Spleen (tissue), 11 donors: ENCODE data around the gene EXOC4. TPM values are rescaled to one million over a fixed set of nuclear protein-coding genes. Genes with fewer than 3 reads are reported as not detected.

Source experiments
- DNase-seq: peaks from one replicate; pipeline ENCODE4 v3.0.0-alpha.2; 2020
- H3K27ac ChIP-seq, 8 donors: fragments of 200-600 bp; sonication (generic) in 7 of 8; 1 replicate in 4 of 8; 2 replicates in 4 of 8; pipeline versions ENCODE4 v1.5.0 to v1.8.0; 2016 to 2021; ENCODE audit warnings: inconsistent platforms in 4 of 8, mild to moderate bottlenecking in 4 of 8, moderate library complexity in 1 of 8
- H3K27me3 ChIP-seq, 7 donors: fragments of 200-600 bp; sonication (generic) in 6 of 7; replicated peaks in 1 of 7; 1 replicate in 4 of 7; 2 replicates in 3 of 7; pipeline versions ENCODE4 v1.5.0 to v1.8.0; 2016 to 2021; ENCODE audit warnings: inconsistent platforms in 3 of 7, mild to moderate bottlenecking in 1 of 7
- H3K36me3 ChIP-seq, 6 donors: fragments of 200-600 bp; sonication (generic) in 5 of 6; 1 replicate in 4 of 6; 2 replicates in 2 of 6; pipeline versions ENCODE4 v1.5.0 to v1.8.0; 2016 to 2021; ENCODE audit warnings: inconsistent platforms in 2 of 6
- H3K4me1 ChIP-seq, 6 donors: fragments of 200-600 bp; sonication (generic) in 5 of 6; 1 replicate in 3 of 6; 2 replicates in 3 of 6; pipeline versions ENCODE4 v1.5.0 to v1.8.0; 2016 to 2021; ENCODE audit warnings: inconsistent platforms in 3 of 6
- H3K4me3 ChIP-seq, 8 donors: fragments of 200-600 bp; sonication (generic) in 7 of 8; 1 replicate in 4 of 8; 2 replicates in 4 of 8; pipeline versions ENCODE4 v1.5.0 to v1.8.0; 2016 to 2021; ENCODE audit warnings: inconsistent platforms in 4 of 8, mild to moderate bottlenecking in 4 of 8, moderate library complexity in 2 of 8
- H3K9me3 ChIP-seq, 8 donors: fragments of 200-600 bp; sonication (generic) in 7 of 8; 1 replicate in 4 of 8; 2 replicates in 4 of 8; pipeline versions ENCODE4 v1.5.0 to v1.8.0; 2016 to 2021; ENCODE audit warnings: inconsistent platforms in 4 of 8
- POLR2A ChIP-seq, 3 donors: fragments of 450-650 bp; IDR thresholded peaks; one replicate each; pipeline ENCODE4 v1.5.1; 2017; ENCODE audit warnings: antibody characterized with exemption in 3 of 3, mild to moderate bottlenecking in 1 of 3
- POLR2AphosphoS5 ChIP-seq, 3 donors: sonication (generic); formaldehyde crosslinking; IDR thresholded peaks; one replicate each; pipeline ENCODE4 v1.5.1; 2017; ENCODE audit warnings: antibody characterized with exemption in 3 of 3
- WGBS, 5 donors: extraction: QIAGEN DNeasy Blood & Tissue Kit in 3 of 5; methylation state at CpG; one replicate each; pipeline versions ENCODE4 v1.1.5 to v1.1.7; 2013 to 2018; 5-methylcytosine and 5-hydroxymethylcytosine counted together
- intact Hi-C: fragments of 100-400 bp; cut with DNase I; formaldehyde crosslinking; loops from one replicate; pipeline ENCODE4 v1.15.0; 2023; ENCODE audit warnings: low total_unique reads
- polyA plus RNA-seq, 3 donors: library from polyadenylated mRNA; stranded (reverse); fragments of 200-250 nt; gene quantifications; one replicate each; pipeline ENCODE4 v1.2.1, GENCODE V29; 2013
- total RNA-seq, 7 donors: library from RNA; depleted of rRNA in 3 of 7; stranded (reverse); fragments of >200 nt in 3 of 7; fragmentation: NEBNext Ultra II Directional in 4 of 7; extraction: Animal tissue kit (Norgen Biotek cat#: 25700) in 4 of 7; gene quantifications; one replicate each; pipeline versions ENCODE4 v1.1.0 to v1.2.1, GENCODE V29; 2016 to 2021
- TF ChIP-seq, protein P1 (sequence below), 11 experiments: fragments of 200-600 bp in 7 of 11; fragments of 450-650 bp in 4 of 11; sonication (generic) in 4 of 11; IDR thresholded peaks in 8 of 11; conservative IDR thresholded peaks in 3 of 11; 1 replicate in 7 of 11; 2 replicates in 4 of 11; pipeline versions ENCODE4 v1.4.0 to v1.8.0; 2016 to 2021; ENCODE audit warnings: antibody characterized with exemption in 11 of 11, inconsistent platforms in 4 of 11, mild to moderate bottlenecking in 1 of 11
- donor health status: healthy with polysubstance abuse.
- donor health status: DM: no; HTN: no; CAD: no; lungs with moderate emphysema.
- donor health status: DM: no; HTN: no; CAD: no.
- donor health status: Bipolar disorder and iron deficiency.
- donor health status: healthy.
- donor health status: DM: no; HTN: no; CAD: no.
- donor health status: DM: yes; HTN: yes; CAD: no.

The EXOC4 gene
- total and polyA plus RNA-seq, 10 donors: 14.1 to 138 (median 102) TPM

DNA sequence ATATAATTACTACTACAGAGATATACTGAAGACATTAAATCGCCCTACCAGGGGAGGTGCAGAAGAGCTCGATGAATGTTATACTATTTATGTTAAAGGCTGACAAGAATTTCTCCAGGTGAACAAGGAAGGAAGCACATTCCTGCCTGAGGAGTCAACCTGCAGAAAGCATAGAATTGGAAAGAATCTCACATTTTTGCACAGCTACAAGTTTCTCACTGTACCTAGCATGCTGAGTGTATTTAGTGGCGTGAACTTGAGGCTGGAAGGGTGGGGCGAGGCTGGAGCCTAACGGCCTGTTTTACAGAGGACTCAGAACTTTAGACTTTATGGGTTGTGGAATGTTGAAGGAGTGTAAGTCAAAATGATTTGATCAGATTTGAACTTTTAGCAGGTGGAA is 500.6 kb downstream of the EXOC4 start:
- intact Hi-C loops: no loop called here
- no peaks in the 10 kb centered on the region for H3K4me1 ChIP-seq
- WGBS, 5 donors: 95 to 98% (median 97%) methylated on average over 5 of the region's 5 CpGs
- no peaks in the 10 kb centered on the region for H3K36me3 ChIP-seq
- no peak for TF ChIP-seq POLR2AphosphoS5 (IDR thresholded peaks at IDR 0.05)
- TF ChIP-seq POLR2A (IDR thresholded peaks at IDR 0.05): no peak
- TF ChIP-seq, protein P1, sequence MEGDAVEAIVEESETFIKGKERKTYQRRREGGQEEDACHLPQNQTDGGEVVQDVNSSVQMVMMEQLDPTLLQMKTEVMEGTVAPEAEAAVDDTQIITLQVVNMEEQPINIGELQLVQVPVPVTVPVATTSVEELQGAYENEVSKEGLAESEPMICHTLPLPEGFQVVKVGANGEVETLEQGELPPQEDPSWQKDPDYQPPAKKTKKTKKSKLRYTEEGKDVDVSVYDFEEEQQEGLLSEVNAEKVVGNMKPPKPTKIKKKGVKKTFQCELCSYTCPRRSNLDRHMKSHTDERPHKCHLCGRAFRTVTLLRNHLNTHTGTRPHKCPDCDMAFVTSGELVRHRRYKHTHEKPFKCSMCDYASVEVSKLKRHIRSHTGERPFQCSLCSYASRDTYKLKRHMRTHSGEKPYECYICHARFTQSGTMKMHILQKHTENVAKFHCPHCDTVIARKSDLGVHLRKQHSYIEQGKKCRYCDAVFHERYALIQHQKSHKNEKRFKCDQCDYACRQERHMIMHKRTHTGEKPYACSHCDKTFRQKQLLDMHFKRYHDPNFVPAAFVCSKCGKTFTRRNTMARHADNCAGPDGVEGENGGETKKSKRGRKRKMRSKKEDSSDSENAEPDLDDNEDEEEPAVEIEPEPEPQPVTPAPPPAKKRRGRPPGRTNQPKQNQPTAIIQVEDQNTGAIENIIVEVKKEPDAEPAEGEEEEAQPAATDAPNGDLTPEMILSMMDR (IDR thresholded peaks at IDR 0.05 in 8 of 11, conservative IDR thresholded peaks at IDR 0.05 in 3 of 11): no peak
- H3K27me3 ChIP-seq: no peaks in the 10 kb centered on the region
- DNase-seq: no peak
- no peak overlapping the region for H3K4me3 ChIP-seq
- no peaks in the 10 kb centered on the region for H3K9me3 ChIP-seq
- H3K27ac ChIP-seq: no peak overlapping the region

DNA sequence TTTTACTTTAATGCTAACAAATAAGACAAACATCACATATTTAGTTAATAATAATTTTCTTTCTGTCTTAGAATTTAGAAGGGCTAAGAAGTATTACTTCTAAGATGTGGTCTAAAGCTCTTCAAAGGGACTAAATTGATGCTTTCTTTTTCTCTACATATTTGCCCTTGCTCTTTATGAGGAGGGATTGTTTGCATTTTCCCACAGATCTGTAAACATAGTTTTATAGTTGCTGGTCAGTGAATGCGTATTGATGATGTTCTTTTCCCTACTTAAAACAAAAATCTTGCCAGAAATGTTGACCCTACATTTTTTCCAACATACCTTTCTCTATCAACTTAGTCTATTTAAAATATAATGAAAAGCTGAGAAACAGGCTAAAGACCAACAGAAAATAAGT is 501.8 kb downstream of the EXOC4 start:
- intact Hi-C loops: no loop called here
- WGBS, 5 donors: 92 to 98% (median 98%) methylated on average over 1 of the region's 1 CpG

DNA sequence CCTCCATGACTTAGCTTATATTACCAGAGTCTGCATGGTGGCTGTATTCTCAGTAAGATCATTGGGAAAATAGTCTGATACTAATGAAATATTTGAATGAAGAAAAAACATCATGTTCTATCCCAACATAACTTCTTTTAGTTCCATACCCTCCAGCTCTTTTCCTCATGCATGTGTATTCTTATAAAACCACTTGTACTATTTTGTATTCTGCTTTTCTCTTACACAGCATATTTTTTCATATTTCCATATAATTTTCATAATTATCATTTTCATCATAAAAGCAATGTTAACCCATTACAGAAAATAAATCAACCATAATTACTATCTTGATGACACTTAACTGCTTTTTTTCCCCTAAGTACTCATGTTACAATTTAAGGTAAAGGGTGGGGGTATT is 503.0 kb downstream of the EXOC4 start:
- Histone ChIP-seq H3K4me1 (no peaks in the 10 kb centered on the region), H3K27me3 (no peaks in the 10 kb centered on the region), H3K27ac (no peak overlapping the region), H3K9me3 (no peaks in the 10 kb centered on the region), H3K4me3 (no peak overlapping the region), H3K36me3 (no peaks in the 10 kb centered on the region)
- TF ChIP-seq POLR2AphosphoS5 (IDR thresholded peaks at IDR 0.05) (no peak), POLR2A (IDR thresholded peaks at IDR 0.05) (no peak)
- TF ChIP-seq, protein P1 (IDR thresholded peaks at IDR 0.05 in 8 of 11, conservative IDR thresholded peaks at IDR 0.05 in 3 of 11): no peak
- intact Hi-C loops: no loop called here
- DNase-seq: no peak

More for the DNA sequence above, 501.8 kb downstream of the EXOC4 start:
- no peaks in the 10 kb centered on the region for H3K27me3 ChIP-seq
- no peaks in the 10 kb centered on the region for H3K36me3 ChIP-seq
- DNase-seq: no peak
- H3K4me1 ChIP-seq: no peaks in the 10 kb centered on the region
- TF ChIP-seq, protein P1 (IDR thresholded peaks at IDR 0.05 in 8 of 11, conservative IDR thresholded peaks at IDR 0.05 in 3 of 11): no peak
- TF ChIP-seq POLR2A (IDR thresholded peaks at IDR 0.05) (no peak), POLR2AphosphoS5 (IDR thresholded peaks at IDR 0.05) (no peak)
- no peak overlapping the region for H3K4me3 ChIP-seq
- no peak overlapping the region for H3K27ac ChIP-seq
- no peaks in the 10 kb centered on the region for H3K9me3 ChIP-seq

DNA sequence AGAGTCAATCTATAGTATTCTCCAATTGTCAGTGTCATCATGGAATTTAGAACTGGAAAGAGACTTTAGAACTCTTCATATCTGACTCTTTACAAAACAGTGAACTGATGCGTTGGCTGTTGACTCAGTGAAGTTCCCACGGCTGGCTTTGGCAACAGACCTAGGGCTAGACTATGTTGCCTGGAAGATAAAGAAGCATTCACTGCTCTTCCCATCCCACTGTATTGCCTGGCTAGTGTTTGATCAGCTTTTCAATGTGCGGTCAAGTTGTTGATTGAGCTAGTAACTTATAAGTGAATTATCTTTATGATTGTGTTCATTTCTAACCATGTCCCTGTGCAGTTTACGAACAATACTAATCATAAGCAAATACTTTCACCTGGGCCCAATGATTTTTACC is 508.6 kb downstream of the EXOC4 start:
- intact Hi-C loops: no loop called here
- Histone ChIP-seq H3K4me3 (no peak overlapping the region), H3K27ac (no peak overlapping the region), H3K9me3 (no peaks in the 10 kb centered on the region), H3K4me1 (no peaks in the 10 kb centered on the region), H3K36me3 (no peaks in the 10 kb centered on the region), H3K27me3 (no peaks in the 10 kb centered on the region)
- no peak for DNase-seq
- TF ChIP-seq, protein P1 (IDR thresholded peaks at IDR 0.05 in 8 of 11, conservative IDR thresholded peaks at IDR 0.05 in 3 of 11): no peak
- TF ChIP-seq POLR2AphosphoS5 (IDR thresholded peaks at IDR 0.05) (no peak), POLR2A (IDR thresholded peaks at IDR 0.05) (no peak)
- WGBS, 5 donors: 96 to 99% (median 98%) methylated on average over 4 of the region's 4 CpGs
